B cell (primary cell): ENCODE data around the gene OR6N2.

ENCODE experiments used
- EZH2 ChIP-seq: IDR thresholded peaks from 2 replicates; pipeline ENCODE4 v1.6.1; 2012; ENCODE audit warnings: borderline replicate concordance, low read depth, mild to moderate bottlenecking, moderate library complexity, low read length; ENCODE audit not compliant: insufficient read depth, poor library complexity, severe bottlenecking
- TF ChIP-seq, protein P1 (sequence below): fragments of 200-600 bp; IDR thresholded peaks from one replicate; pipeline ENCODE4 v1.8.0; 2022; ENCODE audit warnings: antibody characterized with exemption, mild to moderate bottlenecking

DNA sequence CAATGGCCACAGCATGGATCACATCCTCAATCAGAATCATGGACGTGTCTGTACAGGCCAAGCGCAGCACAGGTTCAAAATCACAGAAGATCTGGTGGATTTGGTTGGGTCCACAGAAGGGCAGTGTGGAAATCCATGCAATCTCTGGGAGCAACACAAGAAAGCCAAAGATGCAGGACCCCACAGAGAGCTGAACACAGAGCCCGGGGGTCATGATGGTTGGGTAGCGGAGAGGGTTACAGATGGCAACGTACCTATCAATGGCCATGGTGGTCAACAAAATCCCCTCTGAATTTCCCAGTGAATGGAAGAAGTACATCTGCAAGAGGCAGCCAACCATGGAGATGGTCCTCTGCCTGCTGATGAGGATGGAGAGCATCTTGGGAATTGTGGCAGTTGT is 56.6 kb downstream of the OR6N2 start:
- TF ChIP-seq, protein P1, sequence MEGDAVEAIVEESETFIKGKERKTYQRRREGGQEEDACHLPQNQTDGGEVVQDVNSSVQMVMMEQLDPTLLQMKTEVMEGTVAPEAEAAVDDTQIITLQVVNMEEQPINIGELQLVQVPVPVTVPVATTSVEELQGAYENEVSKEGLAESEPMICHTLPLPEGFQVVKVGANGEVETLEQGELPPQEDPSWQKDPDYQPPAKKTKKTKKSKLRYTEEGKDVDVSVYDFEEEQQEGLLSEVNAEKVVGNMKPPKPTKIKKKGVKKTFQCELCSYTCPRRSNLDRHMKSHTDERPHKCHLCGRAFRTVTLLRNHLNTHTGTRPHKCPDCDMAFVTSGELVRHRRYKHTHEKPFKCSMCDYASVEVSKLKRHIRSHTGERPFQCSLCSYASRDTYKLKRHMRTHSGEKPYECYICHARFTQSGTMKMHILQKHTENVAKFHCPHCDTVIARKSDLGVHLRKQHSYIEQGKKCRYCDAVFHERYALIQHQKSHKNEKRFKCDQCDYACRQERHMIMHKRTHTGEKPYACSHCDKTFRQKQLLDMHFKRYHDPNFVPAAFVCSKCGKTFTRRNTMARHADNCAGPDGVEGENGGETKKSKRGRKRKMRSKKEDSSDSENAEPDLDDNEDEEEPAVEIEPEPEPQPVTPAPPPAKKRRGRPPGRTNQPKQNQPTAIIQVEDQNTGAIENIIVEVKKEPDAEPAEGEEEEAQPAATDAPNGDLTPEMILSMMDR = no peak
- no peak for TF ChIP-seq EZH2
